H1 (cell line): ENCODE data around the gene CHTF8. TPM values are rescaled to one million over a fixed set of nuclear protein-coding genes. Genes with fewer than 3 reads are reported as not detected.
A peak's percentile ranks its signal among the peaks of the same experiment; 100 is the strongest.

Experiments
- CTCF ChIA-PET: fragments of 300-600 bp; sonication (Branson Sonifier 250); formaldehyde crosslinking; loops from one replicate; lab custom pipeline; 2021; ENCODE audit not compliant: partially characterized antibody; lab: Charles Lee
- POLR2A ChIA-PET: fragments of 300-600 bp; sonication (Branson Sonifier 250); formaldehyde crosslinking; loops from one replicate; lab custom pipeline; 2021; ENCODE audit warnings: inconsistent platforms; ENCODE audit not compliant: partially characterized antibody; lab: Charles Lee
- DNase-seq, 2 experiments: peaks; one replicate each; pipeline versions ENCODE4 v3.0.0 to v3.0.0-alpha.2; 2010 to 2022; ENCODE audit warnings: low spot score in 2 of 2, low read depth in 1 of 2, mixed read lengths in 1 of 2
- FAIRE-seq: peaks from 2 replicates; lab custom pipeline; 2011; peaks lifted over from hg19 to GRCh38; lab: Jason Lieb, UNC
- H2AFZ ChIP-seq: 2 replicates; pipeline ENCODE4 v1.8.1; 2012; ENCODE audit warnings: low read length, inconsistent platforms
- H2AK5ac ChIP-seq: 2 replicates; pipeline ENCODE4 v1.6.1; 2013; ENCODE audit warnings: low read depth, low read length
- H2BK120ac ChIP-seq: replicated peaks from 2 replicates; pipeline ENCODE3; 2013; ENCODE audit warnings: low read depth, low read length, inconsistent platforms
- H2BK12ac ChIP-seq: 2 replicates; pipeline ENCODE4 v1.6.1; 2013; ENCODE audit warnings: low read depth, low read length
- H2BK15ac ChIP-seq: 2 replicates; pipeline ENCODE4 v1.6.1; 2013; ENCODE audit warnings: low read length
- H2BK20ac ChIP-seq: 2 replicates; pipeline ENCODE4 v1.6.1; 2013; ENCODE audit warnings: low read length
- H2BK5ac ChIP-seq: 2 replicates; pipeline ENCODE4 v1.6.1; 2013; ENCODE audit warnings: low read depth, low read length
- H3K14ac ChIP-seq: 2 replicates; pipeline ENCODE4 v1.6.1; 2013; ENCODE audit warnings: inconsistent platforms; ENCODE audit not compliant: insufficient read length
- H3K18ac ChIP-seq: 2 replicates; pipeline ENCODE4 v1.6.1; 2013; ENCODE audit warnings: low read length; ENCODE audit errors: extremely low read depth
- H3K23ac ChIP-seq: 2 replicates; pipeline ENCODE4 v1.6.1; 2013; ENCODE audit warnings: inconsistent platforms; ENCODE audit not compliant: insufficient read length
- H3K23me2 ChIP-seq: 2 replicates; pipeline ENCODE4 v1.6.1; 2013; ENCODE audit warnings: low read depth, low read length
- H3K27ac ChIP-seq: 2 replicates; pipeline ENCODE4 v1.6.1; 2011; ENCODE audit warnings: low read depth, low read length, inconsistent platforms
- H3K27me3 ChIP-seq, 4 experiments: replicated peaks in 1 of 4; 1 replicate in 1 of 4; 2 replicates in 3 of 4; pipeline versions ENCODE4 v1.6.1 to v1.8.1; 2011 to 2013; ENCODE audit warnings: low read length in 3 of 4, mild to moderate bottlenecking in 3 of 4, inconsistent platforms in 2 of 4, mixed read lengths in 2 of 4, moderate library complexity in 1 of 4; ENCODE audit not compliant: control insufficient read depth in 3 of 4, insufficient read depth in 3 of 4; ENCODE audit errors: extremely low read depth in 1 of 4
- H3K36me3 ChIP-seq, 4 experiments: 2 replicates each; pipeline versions ENCODE4 v1.6.1 to v1.8.1; 2011 to 2013; ENCODE audit warnings: mild to moderate bottlenecking in 4 of 4, low read length in 3 of 4, moderate library complexity in 2 of 4, control low read depth in 1 of 4, inconsistent platforms in 1 of 4; ENCODE audit not compliant: insufficient read depth in 4 of 4, control insufficient read depth in 2 of 4
- H3K4ac ChIP-seq: replicated peaks from 2 replicates; pipeline ENCODE3; 2013; ENCODE audit warnings: low read length, low read depth, mixed read lengths, inconsistent platforms; ENCODE audit not compliant: insufficient read length
- H3K4me1 ChIP-seq, 4 experiments: replicated peaks in 1 of 4; 1 replicate in 1 of 4; 2 replicates in 3 of 4; pipeline versions ENCODE4 v1.6.1 to v1.8.1; 2011 to 2013; ENCODE audit warnings: low read length in 3 of 4, inconsistent platforms in 2 of 4, mixed read lengths in 1 of 4; ENCODE audit not compliant: insufficient read depth in 4 of 4, control insufficient read depth in 3 of 4
- H3K4me2 ChIP-seq, 2 experiments: 2 replicates each; pipeline versions ENCODE4 v1.6.1 to v1.8.1; 2011 to 2013; ENCODE audit warnings: low read depth in 2 of 2, low read length in 2 of 2, control low read depth in 1 of 2, inconsistent platforms in 1 of 2, mild to moderate bottlenecking in 1 of 2; ENCODE audit not compliant: insufficient read depth in 1 of 2
- H3K4me3 ChIP-seq, 4 experiments: fragments of 200-600, 300-600 bp in 1 of 4; sonication (generic), shearing (Covaris generic), sonication (Bioruptor Twin) in 1 of 4; 2 replicates each; pipeline versions ENCODE4 v1.5.1 to v1.8.1; 2011 to 2016; ENCODE audit warnings: low read length in 4 of 4, low read depth in 3 of 4, control low read depth in 2 of 4, inconsistent platforms in 2 of 4, mild to moderate bottlenecking in 2 of 4, mixed read lengths in 1 of 4, moderate library complexity in 1 of 4; ENCODE audit not compliant: insufficient read depth in 2 of 4; ENCODE audit errors: extremely low read depth in 1 of 4
- H3K56ac ChIP-seq: replicated peaks from 2 replicates; pipeline ENCODE3; 2013; ENCODE audit warnings: low read depth, mild to moderate bottlenecking, mixed read lengths, low read length, inconsistent platforms; ENCODE audit not compliant: insufficient read length
- H3K79me1 ChIP-seq: 2 replicates; pipeline ENCODE4 v1.6.1; 2013; ENCODE audit warnings: low read depth, low read length, control low read depth
- H3K79me2 ChIP-seq, 2 experiments: 2 replicates each; pipeline versions ENCODE4 v1.6.1 to v1.8.1; 2012 to 2013; ENCODE audit warnings: low read length in 2 of 2, mild to moderate bottlenecking in 2 of 2, inconsistent platforms in 1 of 2; ENCODE audit not compliant: insufficient read depth in 2 of 2, control insufficient read depth in 1 of 2
- H3K9ac ChIP-seq, 4 experiments: replicated peaks in 1 of 4; 1 replicate in 1 of 4; 2 replicates in 3 of 4; pipeline versions ENCODE4 v1.6.1 to v1.8.1; 2011 to 2013; ENCODE audit warnings: low read depth in 3 of 4, low read length in 3 of 4, control low read depth in 2 of 4, mild to moderate bottlenecking in 2 of 4, moderate library complexity in 2 of 4, inconsistent platforms in 1 of 4; ENCODE audit errors: extremely low read depth in 1 of 4
- H3K9me3 ChIP-seq, 2 experiments: 2 replicates each; pipeline versions ENCODE4 v1.6.1 to v1.8.1; 2012 to 2013; ENCODE audit warnings: mild to moderate bottlenecking in 2 of 2, moderate library complexity in 2 of 2, control low read depth in 1 of 2, inconsistent platforms in 1 of 2, low read depth in 1 of 2, low read length in 1 of 2, mixed read lengths in 1 of 2; ENCODE audit not compliant: insufficient read depth in 2 of 2
- H4K20me1 ChIP-seq, 2 experiments: replicated peaks in 1 of 2; 2 replicates each; pipeline versions ENCODE3 to v1.8.1; 2011 to 2013; ENCODE audit warnings: inconsistent platforms in 2 of 2, low read length in 2 of 2, mild to moderate bottlenecking in 1 of 2; ENCODE audit not compliant: insufficient read depth in 2 of 2, control insufficient read depth in 1 of 2
- H4K5ac ChIP-seq: 2 replicates; pipeline ENCODE4 v1.6.1; 2013; ENCODE audit warnings: low read length, low read depth, mixed read lengths, inconsistent platforms; ENCODE audit not compliant: insufficient read length
- H4K8ac ChIP-seq: 2 replicates; pipeline ENCODE4 v1.8.0; 2013; ENCODE audit warnings: mild to moderate bottlenecking, moderate library complexity, low read length, inconsistent platforms; ENCODE audit not compliant: insufficient read depth; ENCODE audit errors: extremely low read depth
- H4K91ac ChIP-seq: replicated peaks from 2 replicates; pipeline ENCODE3; 2013; ENCODE audit warnings: low read length, mixed read lengths, inconsistent platforms; ENCODE audit not compliant: insufficient read length
- ATF3 ChIP-seq: IDR thresholded peaks from 2 replicates; pipeline ENCODE4 v1.6.1; 2011; ENCODE audit warnings: low read depth, mild to moderate bottlenecking, low read length; ENCODE audit not compliant: insufficient read depth
- BCL11A ChIP-seq, 2 experiments: IDR thresholded peaks; one replicate each; pipeline ENCODE4 v1.6.1; 2011; ENCODE audit warnings: low read depth in 2 of 2, low read length in 2 of 2, mild to moderate bottlenecking in 2 of 2
- CREB1 ChIP-seq: IDR thresholded peaks from 2 replicates; pipeline ENCODE4 v1.6.1; 2012; ENCODE audit warnings: inconsistent platforms
- EP300 ChIP-seq, 2 experiments: IDR thresholded peaks; 1 replicate in 1 of 2; 2 replicates in 1 of 2; pipeline ENCODE4 v1.6.1; 2011 to 2012; ENCODE audit warnings: low read depth in 2 of 2, low read length in 2 of 2, mild to moderate bottlenecking in 2 of 2, borderline replicate concordance in 1 of 2, inconsistent platforms in 1 of 2, moderate library complexity in 1 of 2
- FOSL1 ChIP-seq: IDR thresholded peaks from 2 replicates; pipeline ENCODE4 v1.6.1; 2011; ENCODE audit warnings: mild to moderate bottlenecking, low read depth, low read length, moderate library complexity; ENCODE audit not compliant: insufficient read depth
- KDM1A ChIP-seq: fragments of 200-600, 300-600 bp; sonication (generic); IDR thresholded peaks from 2 replicates; pipeline ENCODE4 v1.7.1; 2016; ENCODE audit warnings: mild to moderate bottlenecking, low read length, borderline replicate concordance
- KDM4A ChIP-seq: IDR thresholded peaks from one replicate; pipeline ENCODE4 v1.7.1; 2012; ENCODE audit warnings: low read depth, mild to moderate bottlenecking, moderate library complexity, low read length, inconsistent platforms; ENCODE audit not compliant: severe bottlenecking
- KDM5A ChIP-seq: fragments of 200-600 bp; IDR thresholded peaks from 2 replicates; pipeline ENCODE4 v1.7.1; 2012; ENCODE audit warnings: mild to moderate bottlenecking, low read length, inconsistent platforms, mixed read lengths
- POU5F1 ChIP-seq: IDR thresholded peaks from 2 replicates; pipeline ENCODE4 v1.6.1; 2011; ENCODE audit warnings: low read depth, mild to moderate bottlenecking, low read length, moderate library complexity
- SIRT6 ChIP-seq: IDR thresholded peaks from one replicate; pipeline ENCODE4 v1.7.1; 2012; ENCODE audit warnings: low read length, inconsistent platforms
- SP4 ChIP-seq: IDR thresholded peaks from 2 replicates; pipeline ENCODE4 v1.6.1; 2012; ENCODE audit warnings: low read length, inconsistent platforms
- TAF1 ChIP-seq: IDR thresholded peaks from 2 replicates; pipeline ENCODE4 v1.6.1; 2011; ENCODE audit warnings: mild to moderate bottlenecking, low read depth, low read length
- TAF7 ChIP-seq: optimal IDR thresholded peaks from 2 replicates; pipeline ENCODE3; 2011; ENCODE audit warnings: low read depth, mild to moderate bottlenecking, inconsistent platforms, low read length, moderate library complexity, borderline replicate concordance
- TEAD4 ChIP-seq: IDR thresholded peaks from 2 replicates; pipeline ENCODE4 v1.6.1; 2012; ENCODE audit warnings: low read depth, low read length, inconsistent platforms, mixed read lengths
- WGBS, 2 experiments: shearing (Covaris generic) in 1 of 2; methylation state at CpG; one replicate each; pipeline versions ENCODE4 v1.1.6 to v1.1.7; 2013 to 2015; ENCODE audit warnings: low lambda C conversion rate in 2 of 2, mixed read lengths in 2 of 2, inconsistent platforms in 1 of 2, low coverage in 1 of 2, missing lambda C conversion rate in 1 of 2; ENCODE audit not compliant: insufficient replicate concordance in 2 of 2, insufficient coverage in 1 of 2, insufficient read length in 1 of 2; ENCODE audit errors: extremely low coverage in 1 of 2, missing lambda C conversion rate in 1 of 2; 5-methylcytosine and 5-hydroxymethylcytosine counted together
- polyA plus RNA-seq, 7 experiments: library from polyadenylated mRNA; depleted of rRNA in 3 of 7; stranded (reverse) in 5 of 7; unstranded in 2 of 7; fragments of >200 nt in 5 of 7; fragments of 200-250 nt in 2 of 7; gene quantifications; 1 replicate in 5 of 7; 2 replicates in 1 of 7; 4 replicates in 1 of 7; pipeline versions ENCODE4 v1.2.1 to v1.2.3, GENCODE V29; 2011 to 2013; ENCODE audit warnings: missing spikeins in 2 of 7, mixed read lengths in 2 of 7
- total RNA-seq: library from RNA; stranded (reverse); fragmentation: NEBNext Ultra II Directional; extraction: Animal tissue kit (Norgen Biotek cat#: 25700); gene quantifications from 2 replicates; pipeline ENCODE4 v1.2.1, GENCODE V29; 2021

CHTF8 gene
- total and polyA plus RNA-seq, 2 of the 8 experiments (the other 6 are each of a cell fraction or from before 2014, with no cell fraction given): 114 to 138 TPM

DNA sequence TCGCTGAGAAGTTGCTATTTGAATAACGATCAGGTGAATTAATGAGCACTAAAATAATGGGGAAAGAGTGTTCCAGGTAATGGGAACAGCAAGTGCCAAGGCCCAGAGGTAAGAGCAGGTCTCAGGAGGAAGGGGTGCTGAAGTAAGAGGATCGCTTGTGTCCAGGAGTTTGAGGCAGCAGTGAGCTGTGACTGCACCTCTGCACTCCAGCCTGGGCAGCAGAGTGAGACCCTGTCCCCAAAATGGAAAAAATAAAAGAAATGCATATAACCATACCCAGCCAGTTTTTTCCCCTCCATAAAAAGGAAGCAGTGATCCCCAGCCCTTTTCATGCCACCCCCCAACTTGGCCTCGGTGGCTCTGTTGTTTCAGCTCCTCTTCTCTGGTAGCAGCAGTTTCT is 43.7 kb downstream of the CHTF8 start:
- POLR2A ChIA-PET: interaction anchor here (0.9 to 1.9 kb wide), 7 partner anchors 15 to 126 kb away, joined by 3 to 10 read pairs (median 4); partner anchors contain the start of gene HAS3
- TF ChIP-seq EP300 (IDR thresholded peaks at IDR 0.05; ENCODE audit: borderline replicate concordance in 1 of 2, low read depth in 2 of 2, low read length in 2 of 2) (no peak), KDM1A (no peak), POU5F1 (no peak), BCL11A (IDR thresholded peaks at IDR 0.05; ENCODE audit: low read depth in 2 of 2, low read length in 2 of 2) (no peak), KDM4A (no peak), ATF3 (no peak), TAF7 (no peak), FOSL1 (no peak), CREB1 (no peak), TAF1 (no peak), SIRT6 (no peak), TEAD4 (no peak), KDM5A (no peak), SP4 (no peak)

More for the DNA sequence above, 43.7 kb downstream of the CHTF8 start:
- H3K4me3 ChIP-seq: no peak overlapping the region
- no peaks in the 10 kb centered on the region for H3K27me3 ChIP-seq
- H3K18ac ChIP-seq: peak overlapping the region; percentile 91
- no peak overlapping the region for H4K5ac ChIP-seq
- H2BK15ac ChIP-seq: peak overlapping the region; percentile 20; the same call in 1 of the 2 replicates
- H2BK5ac ChIP-seq: 0 out of 2 replicates have a peak overlapping the region, but pooled peaks have one; percentile 91
- FAIRE-seq (no peak), DNase-seq (no peak)
- H3K36me3 ChIP-seq: no peaks in the 10 kb centered on the region
- peak overlapping the region; percentile 41; the same call in 1 of the 2 replicates for H2AK5ac ChIP-seq
- H3K9me3 ChIP-seq: no peaks in the 10 kb centered on the region
- no peak overlapping the region for H2AFZ ChIP-seq
- no peak overlapping the region for H3K9ac ChIP-seq
- WGBS, 2 experiments: 77% methylated on average over 4 of the region's 4 CpGs; no CpG with 5 or more reads in 1 of the 2 experiments
- H4K91ac ChIP-seq: peak overlapping the region; percentile 57
- no peak overlapping the region for H3K14ac ChIP-seq
- peaks cover 9 to 14% (median 12%) of the 10 kb centered on the region in 4 experiments for H3K4me1 ChIP-seq
- no peak overlapping the region for H2BK120ac ChIP-seq
- no peaks in the 10 kb centered on the region for H3K79me1 ChIP-seq
- no peak overlapping the region for H3K23ac ChIP-seq
- no peak overlapping the region for H4K8ac ChIP-seq
- H3K4ac ChIP-seq: no peak overlapping the region
- CTCF ChIA-PET: interaction anchor here (1.2 to 2.1 kb wide), 6 partner anchors 10 to 35 kb away, joined by 3 to 13 read pairs (median 6); no protein-coding TSS in a partner anchor
- H3K23me2 ChIP-seq: no peaks in the 10 kb centered on the region
- H3K4me2 ChIP-seq: no peak overlapping the region; a peak in 1 of 4 replicates
- no peak overlapping the region for H2BK20ac ChIP-seq
- H2BK12ac ChIP-seq: peak overlapping the region; percentile 98; the same call in 1 of the 2 replicates
- H4K20me1 ChIP-seq: no peaks in the 10 kb centered on the region
- no peaks in the 10 kb centered on the region for H3K79me2 ChIP-seq
- no peak overlapping the region for H3K56ac ChIP-seq
- no peak overlapping the region for H3K27ac ChIP-seq
